ENCODE measurements around the gene NUP43.
"Not testable (repeated sequence)": the region's sequence is repeated elsewhere in the genome, so short reads cannot be mapped to it uniquely, and the experiment has no call there.

NUP43 gene

DNA sequence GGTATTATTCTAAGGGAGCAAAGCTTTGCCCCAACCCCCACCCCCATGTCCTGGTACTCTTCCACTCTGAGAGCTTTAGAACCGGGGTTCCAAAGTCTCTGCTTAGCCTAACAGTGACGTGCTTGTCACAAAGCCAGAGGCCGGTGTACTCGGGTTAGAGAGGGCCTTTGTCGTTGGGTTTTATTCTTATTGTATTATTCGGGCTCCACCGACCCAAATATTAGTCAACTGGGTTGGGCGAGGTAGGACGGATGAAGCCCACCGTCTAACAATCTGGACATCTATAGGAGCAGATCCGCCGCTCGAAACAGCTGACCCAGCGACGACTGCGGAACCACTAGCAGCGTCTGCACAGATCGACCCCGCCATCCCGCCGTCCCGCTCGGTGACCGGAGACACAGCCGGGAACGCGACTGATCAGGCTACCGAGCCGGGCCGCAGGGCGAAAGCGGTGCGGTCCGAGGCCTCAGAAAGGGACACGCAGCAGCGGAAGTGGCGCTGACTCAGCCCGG, 2.8 kb upstream of the NUP43 start:
- not testable (repeated sequence) for DNase-seq (ENCODE audit: low spot score)

DNA sequence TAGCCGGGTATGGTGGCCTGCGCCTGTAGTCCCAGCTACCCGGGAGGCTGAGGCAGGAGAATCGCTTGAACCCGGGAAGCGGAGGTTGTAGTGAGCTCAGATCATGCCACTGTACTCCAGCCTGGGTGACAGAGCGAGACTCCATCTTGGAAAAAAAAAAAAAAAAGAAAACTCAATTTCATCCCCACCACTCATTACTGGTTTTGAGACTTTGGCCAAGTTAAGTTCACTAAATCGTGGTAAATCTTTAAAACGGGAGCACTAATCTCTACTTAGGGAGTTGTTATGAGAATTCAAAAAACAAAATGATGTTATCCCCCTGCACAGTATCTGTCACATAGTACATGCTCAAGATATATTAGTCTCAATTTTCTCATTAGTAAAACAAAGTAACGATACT, 1.1 kb downstream of the NUP43 start:
- not testable (repeated sequence) for DNase-seq (ENCODE audit: low spot score)

DNA sequence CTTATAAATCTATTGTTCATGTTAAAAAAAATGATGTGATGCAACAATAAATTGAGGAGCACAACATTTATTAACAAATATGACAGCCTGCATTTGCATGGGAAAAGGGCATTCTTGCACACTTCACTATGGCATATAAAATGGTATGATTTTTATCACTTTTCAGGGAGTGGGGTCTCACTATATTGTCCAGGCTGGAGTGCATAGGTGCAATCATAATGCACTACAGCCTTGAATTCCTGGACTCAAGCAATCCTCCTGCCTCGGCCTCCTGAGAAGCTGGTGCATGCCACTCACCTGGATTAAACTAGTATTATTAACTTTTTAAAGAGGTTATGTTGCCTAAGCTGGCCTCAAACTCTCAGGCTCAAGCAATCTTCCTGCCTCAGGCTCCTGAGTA, 11.4 kb downstream of the NUP43 start:
- no peak for DNase-seq (ENCODE audit: low spot score)

GRCh38 chr6:149733089-149733720, 13.1 kb downstream of the NUP43 start:
- no peak for DNase-seq (ENCODE audit: low spot score)

- no peak for DNase-seq (ENCODE audit: low spot score)
Measured at GRCh38 chr6:149729824-149730223, 16.5 kb downstream of the NUP43 start.

- no peak for DNase-seq (ENCODE audit: low spot score)
Measured at GRCh38 chr6:149728499-149729234, 17.7 kb downstream of the NUP43 start.

DNA sequence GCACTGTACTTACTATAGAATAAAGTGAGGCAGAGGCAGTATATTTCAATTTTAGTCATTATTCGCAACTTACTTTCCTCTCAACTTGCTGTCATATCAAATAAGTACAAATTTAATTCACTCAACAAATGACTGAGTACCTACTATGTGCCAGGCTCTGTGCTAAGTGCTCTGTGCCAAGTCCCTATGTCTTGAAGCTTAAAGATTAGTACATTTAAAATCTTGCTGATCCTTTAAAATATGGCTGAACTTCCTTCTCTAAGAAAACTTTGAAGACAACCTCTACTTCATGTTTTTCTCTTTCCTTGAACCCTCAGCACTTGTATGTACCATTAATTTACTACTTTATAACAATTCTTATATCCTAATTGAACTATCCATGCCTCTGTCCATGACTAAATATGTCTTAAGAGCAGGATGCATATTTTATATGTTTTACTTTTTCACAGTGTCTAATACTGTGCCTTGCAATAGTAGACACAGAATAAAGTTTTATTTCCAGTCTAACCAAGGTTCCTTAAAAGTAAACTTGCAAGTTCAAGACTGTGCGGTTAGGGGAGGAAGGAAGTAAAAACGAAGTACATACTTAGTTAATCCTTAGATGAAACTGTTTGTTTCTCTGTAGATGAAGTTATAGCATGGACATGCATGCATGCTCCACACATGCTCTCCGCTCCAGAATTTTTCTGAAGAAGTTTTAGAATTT, 18.4 kb downstream of the NUP43 start:
- no peak for DNase-seq (ENCODE audit: low spot score)

DNA sequence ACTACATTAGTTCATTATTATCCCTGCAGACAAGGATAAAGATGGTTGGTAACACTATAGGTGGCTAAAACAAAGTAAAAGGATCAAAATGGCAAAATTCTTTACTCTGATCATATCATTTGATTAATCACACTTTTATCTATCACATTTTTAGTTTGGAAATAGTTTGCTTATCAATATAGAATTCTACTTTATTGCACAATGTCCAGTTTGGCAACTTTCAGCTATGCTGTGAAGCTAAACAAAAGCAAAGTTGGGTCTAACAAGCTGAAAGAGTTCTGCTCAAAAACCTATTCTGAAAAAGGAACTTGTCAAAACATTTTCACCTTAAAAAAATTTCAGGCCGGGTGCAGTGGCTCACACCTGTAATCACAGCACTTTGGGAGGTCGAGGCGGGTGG, 20.5 kb downstream of the NUP43 start:
- no peak for DNase-seq (ENCODE audit: low spot score)

- peak; percentile 58 for DNase-seq (ENCODE audit: low spot score)
Measured at GRCh38 chr6:149723771-149724417, 22.4 kb downstream of the NUP43 start.

GRCh38 chr6:149723262-149723661, 23.1 kb downstream of the NUP43 start:
- no peak for DNase-seq (ENCODE audit: low spot score)

GRCh38 chr6:149719531-149719930, 26.8 kb downstream of the NUP43 start:
- no peak for DNase-seq (ENCODE audit: low spot score)

- DNase-seq (ENCODE audit: low spot score), result peak; percentile 86
Measured at GRCh38 chr6:149717588-149718458, 28.5 kb downstream of the NUP43 start, which contains the start of gene LATS1. Gene LATS1 (minus strand): TSS chr6:149718101. CDS start chr6:149702126, 15,975 bp downstream.

DNA sequence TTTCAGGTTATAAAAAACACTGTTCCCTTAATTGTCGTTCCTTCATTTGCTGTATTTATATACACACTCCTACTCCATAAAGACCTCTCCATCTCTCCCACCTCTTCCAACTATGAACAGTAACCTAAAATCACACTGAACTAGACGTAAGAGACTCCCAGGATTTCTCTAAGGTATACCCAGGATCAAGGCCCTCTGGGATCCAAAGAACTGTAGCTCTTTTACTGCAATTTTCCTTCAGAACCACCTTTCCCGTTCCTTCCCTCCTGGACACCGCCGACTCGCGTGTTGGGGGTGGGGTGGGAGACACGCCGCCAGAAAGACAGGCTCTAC, 29.1 kb downstream of the NUP43 start:
- no peak for DNase-seq (ENCODE audit: low spot score)

DNA sequence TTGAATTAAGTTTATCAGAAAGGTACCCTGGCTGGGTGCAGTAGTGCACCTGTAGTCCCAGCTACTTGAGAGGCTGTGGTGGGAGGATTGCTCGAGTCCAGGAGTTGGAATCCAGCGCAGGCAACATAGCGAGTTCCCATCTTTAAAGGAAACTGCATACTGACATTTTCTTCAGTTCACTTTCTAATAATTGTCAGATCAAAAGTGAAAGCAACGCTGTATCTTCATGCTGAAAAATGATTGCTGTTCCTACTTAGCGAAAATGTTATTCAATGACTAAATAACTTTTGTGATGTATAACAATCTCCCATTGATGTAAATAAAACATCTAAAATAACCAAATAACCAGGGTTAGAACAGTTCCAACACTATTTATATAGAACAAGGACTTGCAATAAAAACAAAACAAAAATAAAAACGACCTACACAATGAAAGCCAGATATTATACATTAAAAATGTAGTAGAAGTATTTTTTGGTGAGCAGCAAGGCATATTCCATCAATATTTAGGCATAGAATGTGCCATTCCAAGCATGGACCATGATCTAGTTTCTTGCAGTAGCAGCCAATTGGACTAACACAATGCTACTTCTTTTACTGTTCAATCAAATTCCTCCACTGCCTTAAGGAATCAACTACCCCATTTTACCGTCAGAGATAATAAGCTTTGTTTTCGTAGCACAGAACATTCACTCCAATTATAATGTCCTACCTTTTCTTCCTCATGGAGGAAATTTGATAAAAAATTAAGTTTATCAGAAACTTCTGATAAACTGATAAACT, 30.0 kb downstream of the NUP43 start:
- DNase-seq (ENCODE audit: low spot score), result no peak

DNA sequence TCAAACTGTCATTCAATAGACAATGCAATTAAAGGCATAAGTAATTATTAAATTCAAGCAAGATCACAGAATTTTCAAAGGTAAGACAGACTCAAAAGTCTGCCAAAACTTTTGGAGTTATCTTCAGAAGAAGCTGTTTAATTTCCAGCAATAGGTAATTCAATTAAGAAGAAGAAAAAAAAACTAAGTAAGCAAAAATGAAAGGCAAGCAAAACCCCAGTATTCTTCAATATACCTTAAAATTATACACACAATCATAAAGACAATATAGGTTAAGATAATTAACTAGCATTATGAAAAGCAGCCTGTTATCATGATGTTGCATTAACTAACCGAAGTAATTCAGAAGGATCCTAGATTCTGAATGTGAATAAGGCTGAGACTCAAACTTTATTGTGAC, 31.9 kb downstream of the NUP43 start:
- DNase-seq (ENCODE audit: low spot score), result no peak

GRCh38 chr6:149711711-149712110, 34.6 kb downstream of the NUP43 start:
- no peak for DNase-seq (ENCODE audit: low spot score)

GRCh38 chr6:149701714-149702113, 44.6 kb downstream of the NUP43 start:
- DNase-seq (ENCODE audit: low spot score), result no peak

DNA sequence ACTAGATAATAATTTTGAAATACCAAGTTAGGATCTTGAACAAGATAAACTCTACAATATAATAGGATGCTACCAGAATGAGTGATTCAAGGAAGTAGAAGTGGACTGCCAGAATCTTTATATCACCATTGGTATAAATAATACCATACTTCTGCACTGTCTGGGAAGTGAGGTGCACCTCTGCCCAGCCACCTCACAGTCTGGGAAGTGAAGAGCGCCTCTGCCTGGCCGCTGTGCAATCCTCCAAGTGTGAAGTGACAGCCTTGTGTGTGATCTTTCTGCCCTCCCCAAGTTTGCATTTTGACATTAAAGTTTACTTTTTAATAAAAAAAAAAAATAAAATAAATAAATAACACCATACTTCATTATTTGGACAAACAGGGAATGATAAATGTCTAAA, 47.2 kb downstream of the NUP43 start:
- DNase-seq (ENCODE audit: low spot score), result no peak

DNA sequence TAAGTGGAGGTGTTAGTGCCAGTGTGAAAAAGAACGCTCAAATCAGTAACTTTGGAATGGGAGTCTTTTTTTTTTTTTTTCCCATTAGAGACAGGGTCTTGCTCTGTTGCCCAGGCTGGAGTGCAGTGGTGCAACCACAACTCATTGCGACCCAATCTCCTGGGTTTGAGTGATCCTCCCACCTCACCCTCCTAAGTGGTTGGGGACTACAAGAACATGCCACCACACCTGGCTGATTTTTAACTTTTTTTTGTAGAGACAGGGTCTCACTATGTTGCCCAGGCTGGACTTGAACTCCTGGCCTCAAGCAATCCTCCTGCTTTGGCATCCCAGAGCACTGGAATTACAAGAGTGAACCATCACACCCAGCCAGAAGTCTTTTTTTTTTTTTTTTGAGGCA, 48.2 kb downstream of the NUP43 start:
- DNase-seq (ENCODE audit: low spot score), result no peak

- no peak for DNase-seq (ENCODE audit: low spot score)
Measured at GRCh38 chr6:149696901-149697300, 49.4 kb downstream of the NUP43 start.

- no peak for DNase-seq (ENCODE audit: low spot score)
Measured at GRCh38 chr6:149694921-149695320, 51.4 kb downstream of the NUP43 start.

Data from CD4-positive, alpha-beta T cell treated with Interleukin-6 at 100 ng/mL for 8 hours (primary cell).